NCI-H1417 treated with DMSO at 0.1 percent for 48 hours (cell line): Measurements from ENCODE around the gene RAP1GDS1.

Source experiments
- DNase-seq: peaks from one replicate; lab custom pipeline; 2025; lab: John Stamatoyannopoulos, UW

Gene RAP1GDS1, protein sequence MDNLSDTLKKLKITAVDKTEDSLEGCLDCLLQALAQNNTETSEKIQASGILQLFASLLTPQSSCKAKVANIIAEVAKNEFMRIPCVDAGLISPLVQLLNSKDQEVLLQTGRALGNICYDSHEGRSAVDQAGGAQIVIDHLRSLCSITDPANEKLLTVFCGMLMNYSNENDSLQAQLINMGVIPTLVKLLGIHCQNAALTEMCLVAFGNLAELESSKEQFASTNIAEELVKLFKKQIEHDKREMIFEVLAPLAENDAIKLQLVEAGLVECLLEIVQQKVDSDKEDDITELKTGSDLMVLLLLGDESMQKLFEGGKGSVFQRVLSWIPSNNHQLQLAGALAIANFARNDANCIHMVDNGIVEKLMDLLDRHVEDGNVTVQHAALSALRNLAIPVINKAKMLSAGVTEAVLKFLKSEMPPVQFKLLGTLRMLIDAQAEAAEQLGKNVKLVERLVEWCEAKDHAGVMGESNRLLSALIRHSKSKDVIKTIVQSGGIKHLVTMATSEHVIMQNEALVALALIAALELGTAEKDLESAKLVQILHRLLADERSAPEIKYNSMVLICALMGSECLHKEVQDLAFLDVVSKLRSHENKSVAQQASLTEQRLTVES

DNA sequence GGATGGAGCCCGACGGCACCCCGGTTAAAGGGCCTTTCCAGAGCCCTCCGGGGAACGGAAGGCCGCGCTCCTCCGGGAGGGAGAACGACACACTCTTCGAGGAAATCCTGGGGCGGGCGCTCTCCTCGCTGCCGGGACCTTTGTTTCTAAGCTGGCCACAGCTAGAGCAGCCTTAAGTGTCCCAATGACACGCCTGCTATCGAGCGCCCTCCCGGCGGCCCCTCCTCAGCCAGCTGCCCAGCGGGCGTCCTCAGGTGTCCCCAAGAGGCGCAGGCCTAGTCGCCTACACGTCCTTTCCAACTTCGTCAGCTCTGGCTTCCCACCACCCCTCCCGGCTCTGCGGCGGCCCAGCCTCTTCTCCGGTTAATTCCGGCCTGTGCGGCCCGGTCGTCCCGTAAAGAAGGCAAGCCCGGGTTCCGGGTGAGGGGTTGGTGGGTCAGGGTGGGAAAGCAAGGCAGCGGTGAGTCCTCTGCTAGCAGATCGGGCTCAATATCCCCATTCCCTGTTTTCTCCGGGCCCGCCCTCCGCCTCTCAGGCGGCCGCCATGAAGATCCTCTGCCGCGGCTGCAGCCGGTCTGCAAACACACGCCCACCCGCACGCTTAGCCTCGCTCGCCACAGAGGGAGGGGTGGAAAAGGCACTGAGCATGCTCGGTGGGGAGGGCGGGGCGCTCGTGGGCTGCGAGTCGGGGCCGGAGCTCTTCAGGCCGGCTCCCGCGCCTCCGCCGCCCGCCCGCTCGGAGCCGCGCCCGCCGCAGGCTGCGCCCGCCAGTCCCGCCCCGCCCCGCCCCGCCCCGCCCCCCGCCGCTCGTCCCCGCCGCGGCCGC is at the start of gene RAP1GDS1:
Gene RAP1GDS1 (plus strand): TSS at position 806 of the 826 bp plus-strand sequence. CDS start 182 bp downstream, outside the sequence.
- DNase-seq: peak; percentile 76

- no peak for DNase-seq
Measured at GRCh38 chr4:98222306-98222705, 38.9 kb upstream of the RAP1GDS1 start.

DNA sequence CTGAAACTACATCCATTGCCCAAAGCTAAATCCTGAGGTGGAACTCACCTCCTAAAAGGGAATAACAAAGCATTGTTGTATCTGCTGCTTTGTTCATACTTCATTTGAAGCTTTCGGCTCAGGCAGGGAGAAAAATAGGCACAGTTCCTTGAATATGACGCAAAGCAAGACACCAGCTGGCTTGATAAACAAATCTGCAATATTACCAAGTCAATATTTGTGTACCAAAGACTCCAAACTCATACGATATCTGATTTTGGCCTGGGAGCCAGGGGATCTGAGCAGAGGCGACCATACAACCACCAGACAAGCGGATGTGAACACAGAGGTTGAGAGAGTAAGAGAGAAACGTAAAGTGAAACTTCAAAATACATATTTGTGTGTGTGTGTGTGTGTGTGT is 34.8 kb upstream of the RAP1GDS1 start:
- DNase-seq: no peak

DNA sequence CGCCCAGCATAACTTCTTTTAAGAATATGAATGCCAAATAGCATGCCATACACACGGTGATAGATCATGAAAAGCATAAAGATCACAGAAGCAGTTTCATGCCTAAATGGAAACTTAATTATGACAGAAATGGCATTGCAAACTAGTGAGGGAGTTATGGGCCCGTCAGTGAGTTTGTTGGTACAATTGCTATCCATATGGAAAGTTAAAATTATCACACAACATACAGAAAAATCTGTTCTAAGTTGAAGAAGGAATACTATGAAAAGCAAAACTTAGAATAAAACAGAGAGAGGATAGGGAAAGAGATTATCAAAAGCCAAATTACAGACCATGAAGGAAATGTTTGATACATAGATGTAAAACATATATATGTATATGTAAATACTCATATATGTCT is 30.2 kb upstream of the RAP1GDS1 start:
- DNase-seq: no peak

DNA sequence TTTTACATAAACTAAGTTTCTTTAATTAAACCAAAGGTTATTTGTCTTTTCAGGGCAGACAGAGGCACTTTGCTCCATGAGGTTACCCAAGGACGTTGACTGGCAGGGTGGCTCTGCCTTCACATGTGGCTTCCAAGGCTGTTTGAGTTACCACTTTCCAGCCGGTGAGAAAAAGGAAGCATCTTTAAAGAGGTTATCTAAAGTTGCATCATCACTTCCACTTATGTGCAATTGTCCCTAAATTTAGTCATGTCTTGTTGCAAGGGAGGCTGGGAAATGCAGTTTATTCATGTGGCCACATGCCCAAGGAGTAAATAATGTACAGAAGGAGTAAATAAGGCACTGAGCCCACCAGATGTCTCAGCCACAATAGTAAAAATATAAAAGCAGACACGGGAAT is 29.0 kb upstream of the RAP1GDS1 start:
- no peak for DNase-seq

GRCh38 chr4:98237204-98237603 is 24.0 kb upstream of the RAP1GDS1 start:
- DNase-seq: no peak

DNA sequence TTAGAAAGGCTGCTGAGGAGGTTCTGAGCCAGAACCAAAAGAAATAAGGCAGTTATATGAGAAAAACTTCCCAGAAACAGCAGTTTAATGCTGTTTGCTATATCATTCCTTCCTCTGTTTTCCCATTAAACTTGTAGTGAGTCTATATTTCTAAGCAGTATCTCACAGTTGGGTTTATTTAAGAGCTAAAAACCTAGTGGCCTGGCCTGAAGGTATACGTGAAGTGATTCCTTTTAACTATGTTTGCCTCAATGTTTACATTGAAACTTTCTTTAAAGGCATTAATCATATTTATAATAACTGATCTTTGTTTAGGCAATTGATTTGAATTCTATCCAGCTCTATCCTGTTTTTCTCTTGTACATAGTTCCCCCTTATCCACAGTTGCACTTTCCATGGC is 19.1 kb upstream of the RAP1GDS1 start:
- DNase-seq: no peak

- no peak for DNase-seq
Measured at GRCh38 chr4:98242538-98242937, 18.6 kb upstream of the RAP1GDS1 start.

- DNase-seq: no peak
Measured at GRCh38 chr4:98245226-98245625, 16.0 kb upstream of the RAP1GDS1 start.

GRCh38 chr4:98248934-98249333 is 12.2 kb upstream of the RAP1GDS1 start:
- no peak for DNase-seq

GRCh38 chr4:98249831-98250230 is 11.4 kb upstream of the RAP1GDS1 start:
- DNase-seq: no peak

- no peak for DNase-seq
Measured at GRCh38 chr4:98253499-98253898, 7.7 kb upstream of the RAP1GDS1 start.

DNA sequence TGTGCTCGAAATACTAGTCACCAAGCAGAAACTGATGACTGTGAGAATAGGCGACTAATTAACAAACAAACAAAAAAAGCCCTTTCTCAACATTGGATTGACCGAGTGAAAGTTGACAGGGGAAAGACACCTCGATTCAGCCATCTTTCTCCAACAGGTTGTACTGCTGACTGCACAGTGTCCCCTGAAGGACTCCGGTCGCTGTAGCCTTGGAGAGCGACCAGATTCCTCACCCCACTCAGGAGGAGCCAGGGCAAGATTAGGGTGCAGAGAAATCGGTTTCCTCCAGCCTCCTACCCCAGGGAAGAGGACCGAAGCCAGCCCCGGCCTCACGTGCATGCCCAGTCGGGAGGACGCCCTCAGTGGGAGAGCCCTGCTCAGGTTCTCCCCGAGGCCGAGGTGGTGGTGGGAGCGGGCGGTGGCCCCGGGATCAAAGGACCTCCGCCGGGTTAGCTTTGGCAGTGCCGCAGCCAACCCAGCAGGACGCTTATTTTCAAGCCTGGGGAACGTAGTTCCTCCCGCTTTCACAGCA is 1.1 kb upstream of the RAP1GDS1 start:
- no peak for DNase-seq

DNA sequence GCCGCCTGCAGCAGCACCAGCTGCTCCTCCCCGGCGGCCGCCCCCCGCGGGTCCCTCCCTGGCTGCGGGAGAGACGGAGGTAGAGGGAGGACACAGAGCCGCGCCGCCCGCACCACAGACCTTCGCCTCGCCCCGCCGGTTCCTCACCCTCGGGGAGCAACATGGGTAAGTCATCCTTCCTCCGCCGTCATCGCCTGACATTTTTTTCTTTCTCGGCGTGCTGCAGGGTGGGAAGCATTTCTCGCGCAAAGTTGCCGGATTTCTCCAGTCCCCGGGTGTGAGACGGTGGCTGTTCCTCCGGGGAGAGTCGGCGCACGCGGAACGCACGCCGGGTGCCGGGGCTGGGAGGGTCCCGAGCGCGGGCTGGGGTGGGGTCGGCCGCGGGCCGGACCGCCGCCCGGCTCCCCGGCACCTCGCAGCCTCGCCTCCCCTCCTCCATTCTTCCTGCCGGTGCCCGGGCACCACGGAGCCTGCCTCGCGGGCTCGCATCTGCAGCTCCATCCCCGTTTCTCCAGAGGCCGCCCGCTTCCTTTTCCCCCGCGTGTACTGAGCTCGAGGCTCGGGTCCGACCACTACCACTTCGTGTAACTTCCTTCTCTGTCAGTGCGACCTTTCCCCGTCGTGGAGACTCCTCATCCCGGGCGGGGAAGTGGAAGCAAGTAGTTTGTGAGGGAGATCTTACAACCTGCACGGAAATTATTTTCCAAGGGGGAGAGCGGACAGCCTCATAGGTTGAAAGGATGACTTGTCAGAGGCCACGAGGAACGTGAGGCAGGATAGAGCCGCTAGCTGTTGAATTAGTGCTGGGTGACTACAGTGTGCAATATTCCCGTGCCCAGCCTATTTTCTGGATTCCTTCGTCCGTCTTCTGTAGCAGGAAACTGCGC is 464 bp downstream of the RAP1GDS1 start:
- DNase-seq: peak; percentile 61

DNA sequence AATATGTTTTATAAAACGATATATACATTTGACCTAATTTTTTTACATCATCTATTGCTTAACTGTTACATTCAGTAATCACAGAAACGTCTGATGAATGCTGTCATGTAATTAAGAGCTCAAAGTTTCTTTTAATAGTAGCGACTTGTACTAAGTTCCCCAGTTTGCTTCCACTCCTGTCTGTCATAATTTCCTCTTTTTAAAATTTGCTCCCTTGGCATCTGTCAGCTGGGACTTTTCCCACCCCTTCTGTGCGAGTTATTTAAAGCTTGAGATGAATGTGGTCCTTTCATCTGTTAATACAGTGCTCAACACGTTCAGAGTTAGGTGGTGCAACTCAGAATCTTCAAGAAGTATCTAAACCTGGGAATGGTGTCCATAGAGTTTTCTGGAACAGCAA is 1.2 kb downstream of the RAP1GDS1 start:
- no peak for DNase-seq

DNA sequence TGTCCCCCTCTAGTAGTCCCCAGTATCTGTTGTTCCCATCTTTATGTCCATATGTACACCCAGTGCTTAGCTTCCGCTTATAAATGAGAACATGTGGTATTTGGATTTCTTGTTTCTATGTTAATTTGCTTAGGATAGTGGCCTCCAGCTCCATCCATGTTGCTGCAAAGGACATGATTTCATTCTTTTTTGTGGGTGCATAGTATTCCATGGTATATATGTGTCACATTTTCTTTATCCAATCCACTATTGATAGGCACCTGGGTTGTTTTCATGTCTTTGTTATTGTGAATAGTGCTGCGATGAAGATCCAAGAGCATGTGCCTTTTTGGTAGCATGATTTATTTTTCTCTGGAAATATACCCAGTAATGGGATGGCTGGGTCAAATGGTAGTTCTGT is 6.3 kb downstream of the RAP1GDS1 start:
- no peak for DNase-seq

DNA sequence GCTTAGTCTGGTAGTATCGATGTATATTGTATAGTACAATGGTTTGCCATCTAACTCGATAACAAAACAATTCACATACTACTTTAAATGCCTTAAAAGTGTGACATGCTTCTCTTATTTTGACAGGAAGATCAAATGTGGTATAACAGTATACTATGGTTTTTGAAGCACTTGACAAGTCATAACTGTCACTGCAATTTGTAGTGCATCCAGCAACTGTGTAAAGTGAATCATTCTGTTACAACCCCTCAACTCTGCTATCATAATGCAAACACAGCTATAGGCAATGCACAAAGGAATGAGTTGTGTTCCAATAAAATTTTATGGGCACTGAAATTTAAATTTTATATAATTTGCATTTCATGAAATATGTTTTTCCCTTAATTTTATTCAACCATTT is 14.0 kb downstream of the RAP1GDS1 start:
- DNase-seq: no peak

DNA sequence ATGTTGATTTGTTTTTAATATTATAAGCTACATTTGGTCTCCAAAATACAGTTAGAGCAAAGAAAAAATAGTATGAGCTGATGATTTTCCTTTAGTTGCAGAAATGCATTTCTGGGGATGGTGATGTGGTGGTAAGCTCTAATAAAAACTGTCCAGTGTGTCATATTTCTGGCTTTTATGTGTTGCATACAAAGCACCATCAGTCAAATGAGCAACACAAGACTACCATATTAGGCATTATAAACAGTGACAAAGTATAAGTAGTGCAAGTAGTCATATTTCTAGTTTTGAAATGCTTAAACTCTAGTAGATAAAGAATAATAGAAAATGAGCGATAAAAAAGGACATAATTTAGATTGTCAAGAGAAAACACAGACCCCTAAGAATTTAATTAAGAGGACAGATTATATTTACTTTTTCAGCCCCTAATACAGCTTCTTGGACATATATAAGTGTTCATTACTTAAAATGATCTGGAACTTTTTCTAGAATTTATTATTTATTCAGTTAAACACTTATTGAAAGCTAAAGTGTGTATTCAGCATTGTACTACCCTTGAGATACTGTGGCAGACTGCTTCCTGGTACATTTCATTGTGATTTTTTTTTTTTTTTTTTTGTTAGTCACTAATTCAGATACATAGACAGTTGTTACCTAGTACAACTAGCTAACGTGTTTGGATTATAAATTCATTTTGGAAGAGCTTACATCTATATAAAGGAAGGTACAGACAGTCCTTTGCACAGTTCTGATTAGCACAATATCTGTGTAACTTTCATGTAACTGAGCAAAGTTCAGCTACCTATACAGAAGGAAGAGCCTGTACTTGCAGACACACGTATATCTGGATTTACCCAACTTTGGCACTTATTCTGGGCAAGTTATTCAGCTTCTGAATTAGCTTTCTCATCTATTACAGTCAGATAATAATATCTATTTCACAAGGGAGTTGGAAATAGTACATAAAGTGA is 22.3 kb downstream of the RAP1GDS1 start:
- DNase-seq: no peak

DNA sequence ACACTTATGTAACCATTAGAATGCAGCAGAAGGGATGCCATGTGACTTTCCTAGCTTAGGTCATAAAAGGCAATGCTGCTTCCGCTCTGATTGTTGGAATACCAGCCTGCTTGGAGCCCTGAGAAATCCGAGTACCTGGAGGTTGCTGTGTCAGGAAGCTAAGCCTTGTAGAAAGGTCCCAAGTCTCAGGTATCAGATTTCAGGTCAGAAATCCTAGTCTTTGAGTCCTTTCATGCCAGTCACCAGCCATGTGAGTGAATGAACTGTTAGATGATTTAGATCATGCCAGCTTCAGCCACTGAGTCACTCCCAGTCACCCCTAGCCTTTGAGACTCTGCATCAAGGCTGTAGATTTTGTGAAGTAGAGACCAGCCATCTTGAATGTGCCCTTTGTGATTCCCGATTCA is 23.5 kb downstream of the RAP1GDS1 start:
- no peak for DNase-seq

DNA sequence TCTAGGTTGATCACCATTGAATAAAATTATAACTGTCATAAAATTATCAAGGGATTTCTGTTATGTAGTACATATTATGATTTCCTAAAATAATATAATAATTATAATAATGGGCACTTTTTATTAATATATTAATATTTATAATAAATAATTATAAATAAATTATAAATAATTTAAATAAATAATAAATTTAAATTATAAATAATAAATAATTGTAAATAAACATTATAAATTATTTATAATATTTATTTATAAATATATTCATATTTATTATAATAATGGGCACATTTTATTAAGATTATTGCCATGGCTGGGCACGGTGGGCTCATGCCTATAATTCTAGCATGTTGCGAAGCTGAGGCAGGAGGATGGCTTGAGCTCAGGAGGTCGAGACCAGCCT is 24.5 kb downstream of the RAP1GDS1 start:
- DNase-seq: no peak
